CD4-positive, alpha-beta T cell treated with Interleukin-1 beta for 1 hour (primary cell): ENCODE results near the gene GSK3B.
"Not testable (repeated sequence)": the region's sequence is repeated elsewhere in the genome, so short reads cannot be mapped to it uniquely, and the experiment has no call there.

Source experiments
- DNase-seq, 2 donors: peaks; one replicate each; pipeline ENCODE4 v3.0.0-alpha.2; 2020 to 2022

GSK3B gene

GRCh38 chr3:120095226-120095978 lies 1.2 kb upstream of the GSK3B start:
- peak; percentile 90 to 91 for DNase-seq

GRCh38 chr3:120094776-120095225 lies 554 bp upstream of the GSK3B start:
- DNase-seq = peak; percentile 100

- DNase-seq = peak; percentile 9 to 28
Measured at GRCh38 chr3:120093119-120093910, 932 bp downstream of the GSK3B start.

- peak in 1 of 2 donors; percentile 11 for DNase-seq
Measured at GRCh38 chr3:120092474-120092873, 1.8 kb downstream of the GSK3B start.

- no peak for DNase-seq
Measured at GRCh38 chr3:120090422-120090821, 3.8 kb downstream of the GSK3B start.

- DNase-seq = no peak
Measured at GRCh38 chr3:120089089-120089488, 5.2 kb downstream of the GSK3B start.

- DNase-seq = peak in 1 of 2 donors; percentile 11
Measured at GRCh38 chr3:120088622-120089021, 5.6 kb downstream of the GSK3B start.

GRCh38 chr3:120081719-120082118 lies 12.5 kb downstream of the GSK3B start:
- no peak for DNase-seq

- DNase-seq = no peak
Measured at GRCh38 chr3:120080836-120081235, 13.4 kb downstream of the GSK3B start.

- no peak for DNase-seq
Measured at GRCh38 chr3:120077731-120078130, 16.5 kb downstream of the GSK3B start.

GRCh38 chr3:120072867-120073525 lies 21.3 kb downstream of the GSK3B start:
- DNase-seq = peak in 1 of 2 donors; percentile 10

GRCh38 chr3:120071259-120071658 lies 23.0 kb downstream of the GSK3B start:
- no peak for DNase-seq

GRCh38 chr3:120070263-120070981 lies 23.8 kb downstream of the GSK3B start:
- DNase-seq = no peak

- no peak for DNase-seq
Measured at GRCh38 chr3:120067083-120067482, 27.2 kb downstream of the GSK3B start.

- DNase-seq = no peak
Measured at GRCh38 chr3:120066634-120067033, 27.6 kb downstream of the GSK3B start.

GRCh38 chr3:120064641-120065040 lies 29.6 kb downstream of the GSK3B start:
- DNase-seq = no peak

GRCh38 chr3:120062474-120062873 lies 31.8 kb downstream of the GSK3B start:
- DNase-seq = no peak

- DNase-seq = no peak
Measured at GRCh38 chr3:120059081-120059864, 35.0 kb downstream of the GSK3B start.

- no peak for DNase-seq
Measured at GRCh38 chr3:120057626-120058025, 36.6 kb downstream of the GSK3B start.

- DNase-seq = no peak
Measured at GRCh38 chr3:120057029-120057428, 37.2 kb downstream of the GSK3B start.

- DNase-seq = not testable (repeated sequence)
Measured at GRCh38 chr3:120053647-120054046, 40.6 kb downstream of the GSK3B start.

- no peak for DNase-seq
Measured at GRCh38 chr3:120052677-120053076, 41.6 kb downstream of the GSK3B start.
